K562 (cell line): ENCODE results near the gene GGT6. TPM values are rescaled to one million over a fixed set of nuclear protein-coding genes. Genes with fewer than 3 reads are reported as not detected.

Experiments
- ATAC-seq: fragments of 200-7000 bp; cut with Tn5 transposase; 3 replicates; pipeline ENCODE4 v1.9.1; 2020; ENCODE audit warnings: moderate library complexity
- BruUV-seq: library from RNA; stranded (reverse); fragments of 400-500 nt; replicated peaks from 2 replicates; lab custom pipeline; 2021; lab: Mats Ljungman, UMichigan
- CTCF ChIA-PET: fragments of 300-600 bp; formaldehyde crosslinking; extraction: SDS; loops from one replicate; lab custom pipeline; 2021; ENCODE audit warnings: low intra/inter-chr PET ratio; lab: Yijun Ruan, JAX
- POLR2A ChIA-PET: fragments of 300-600, 350-650 bp; sonication (Branson Sonifier 250); formaldehyde crosslinking; extraction: SDS; loops from one replicate; lab custom pipeline; 2021; ENCODE audit warnings: antibody characterized with exemption, inconsistent platforms; lab: Yijun Ruan, JAX
- DNase-seq, 4 experiments: peaks; one replicate each; pipeline versions ENCODE4 v3.0.0 to v3.0.0-alpha.2; 2011 to 2018; ENCODE audit warnings: low spot score in 3 of 4, mixed read lengths in 3 of 4; ENCODE audit errors: extremely low read depth in 1 of 4
- FAIRE-seq: peaks from 2 replicates; lab custom pipeline; 2011; peaks lifted over from hg19 to GRCh38; lab: Jason Lieb, UNC
- H2AFZ ChIP-seq: 2 replicates; pipeline ENCODE4 v1.6.0; 2011; ENCODE audit warnings: low read depth, low read length, control low read depth, inconsistent platforms
- H3K27ac ChIP-seq: fragments of 200-600 bp; 3 replicates; pipeline ENCODE4 v1.8.0; 2011; ENCODE audit warnings: low read depth, mild to moderate bottlenecking, control low read depth, inconsistent platforms, low read length, moderate library complexity, mixed read lengths; ENCODE audit errors: extremely low read depth
- H3K27me3 ChIP-seq, 2 experiments: fragments of 300-600 bp in 1 of 2; 2 replicates in 1 of 2; 3 replicates in 1 of 2; pipeline versions ENCODE4 v1.6.0 to v1.8.0; 2011; ENCODE audit warnings: inconsistent platforms in 2 of 2, low read length in 2 of 2, mild to moderate bottlenecking in 1 of 2, mixed read lengths in 1 of 2, moderate library complexity in 1 of 2; ENCODE audit not compliant: control insufficient read depth in 2 of 2, insufficient read depth in 2 of 2
- H3K36me3 ChIP-seq: fragments of 300-600 bp; 3 replicates; pipeline ENCODE4 v1.8.0; 2011; ENCODE audit warnings: mild to moderate bottlenecking, low read length, inconsistent platforms; ENCODE audit not compliant: control insufficient read depth, insufficient read depth
- H3K4me1 ChIP-seq, 2 experiments: fragments of 200-600 bp in 1 of 2; replicated peaks in 1 of 2; 2 replicates in 1 of 2; 3 replicates in 1 of 2; pipeline versions ENCODE4 v1.5.1 to v1.8.0; 2011; ENCODE audit warnings: inconsistent platforms in 2 of 2, low read length in 2 of 2, mild to moderate bottlenecking in 1 of 2, mixed read lengths in 1 of 2, moderate library complexity in 1 of 2; ENCODE audit not compliant: control insufficient read depth in 2 of 2, insufficient read depth in 2 of 2
- H3K4me2 ChIP-seq: 2 replicates; pipeline ENCODE4 v1.6.1; 2011; ENCODE audit warnings: low read length, control low read depth, inconsistent platforms, mixed read lengths; ENCODE audit not compliant: insufficient read depth
- H3K4me3 ChIP-seq: fragments of 200-600 bp; sonication (generic), shearing (Covaris generic); 2 replicates; pipeline ENCODE4 v1.5.1; 2016; ENCODE audit warnings: control low read depth, inconsistent platforms
- H3K79me2 ChIP-seq: fragments of 200-600 bp; 3 replicates; pipeline ENCODE4 v1.8.0; 2011; ENCODE audit warnings: low read length, inconsistent platforms; ENCODE audit not compliant: control insufficient read depth, insufficient read depth
- H3K9ac ChIP-seq, 2 experiments: 2 replicates each; pipeline versions ENCODE4 v1.6.0 to v1.6.1; 2011; ENCODE audit warnings: low read depth in 2 of 2, low read length in 2 of 2, control low read depth in 1 of 2, inconsistent platforms in 1 of 2, mild to moderate bottlenecking in 1 of 2, mixed read lengths in 1 of 2; ENCODE audit not compliant: insufficient read depth in 1 of 2
- H3K9me1 ChIP-seq: one replicate; pipeline ENCODE4 v1.6.0; 2011; ENCODE audit warnings: inconsistent platforms, mild to moderate bottlenecking, low read length, moderate library complexity; ENCODE audit not compliant: control insufficient read depth, insufficient read depth
- H3K9me3 ChIP-seq: replicated peaks from 2 replicates; pipeline ENCODE4 v1.5.1; 2011; ENCODE audit warnings: low read depth, low read length, inconsistent platforms; ENCODE audit not compliant: control insufficient read depth, insufficient read depth
- H4K20me1 ChIP-seq: replicated peaks from 2 replicates; pipeline ENCODE4 v1.6.1; 2011; ENCODE audit warnings: low read length, inconsistent platforms, mixed read lengths; ENCODE audit not compliant: control insufficient read depth, insufficient read depth
- ARNT ChIP-seq, 2 experiments: fragments of 450-650 bp; IDR thresholded peaks; 2 replicates each; pipeline ENCODE4 v1.6.1; 2016; ENCODE audit warnings: mild to moderate bottlenecking in 1 of 2
- FOXK1 ChIP-seq: sonication (generic); formaldehyde crosslinking; IDR thresholded peaks from 2 replicates; pipeline ENCODE4 v1.8.0; 2022; ENCODE audit warnings: missing genetic modification reagents, mild to moderate bottlenecking, borderline replicate concordance
- GTF2F1 ChIP-seq: IDR thresholded peaks from 2 replicates; pipeline ENCODE4 v1.6.1; 2011; ENCODE audit warnings: low read depth, low read length, improper control_type of control experiment
- HDAC2 ChIP-seq: fragments of 450-650 bp; IDR thresholded peaks from 2 replicates; pipeline ENCODE4 v1.6.1; 2016; ENCODE audit warnings: mild to moderate bottlenecking
- KAT7 ChIP-seq: sonication (generic); formaldehyde crosslinking; IDR thresholded peaks from 2 replicates; pipeline ENCODE4 v1.8.0; 2022; ENCODE audit warnings: missing genetic modification reagents, mild to moderate bottlenecking, borderline replicate concordance
- KDM1A ChIP-seq, 2 experiments: fragments of 450-650 bp; IDR thresholded peaks; 2 replicates each; pipeline ENCODE4 v1.6.1; 2016; ENCODE audit warnings: mild to moderate bottlenecking in 2 of 2
- KLF1 ChIP-seq: fragments of 450-650 bp; IDR thresholded peaks from 2 replicates; pipeline ENCODE4 v1.6.1; 2016; ENCODE audit warnings: missing genetic modification characterization, missing compliant biosample characterization
- MTA2 ChIP-seq: fragments of 450-650 bp; IDR thresholded peaks from 2 replicates; pipeline ENCODE4 v1.6.1; 2016; ENCODE audit warnings: low read depth
- NFE2 ChIP-seq: IDR thresholded peaks from 2 replicates; pipeline ENCODE4 v1.6.1; 2014; ENCODE audit warnings: antibody characterized with exemption, low read depth
- PHF21A ChIP-seq: fragments of 450-650 bp; IDR thresholded peaks from 2 replicates; pipeline ENCODE4 v1.6.1; 2017; ENCODE audit warnings: low read depth, borderline replicate concordance
- SMARCA5 ChIP-seq: fragments of 450-650 bp; IDR thresholded peaks from 2 replicates; pipeline ENCODE4 v1.6.1; 2016
- YBX1 ChIP-seq: fragments of 450-650 bp; IDR thresholded peaks from 2 replicates; pipeline ENCODE4 v1.7.1; 2016; ENCODE audit warnings: mild to moderate bottlenecking
- ZNF12 ChIP-seq: sonication (generic); formaldehyde crosslinking; IDR thresholded peaks from 2 replicates; pipeline ENCODE4 v1.4.0; 2020; ENCODE audit warnings: mild to moderate bottlenecking, missing genetic modification reagents
- ZNF507 ChIP-seq: conservative IDR thresholded peaks from 2 replicates; pipeline ENCODE4 v1.6.1; 2017; ENCODE audit warnings: missing genetic modification characterization, missing compliant biosample characterization
- WGBS: fragments of 100-300 bp; shearing (Covaris generic); methylation state at CpG from one replicate; pipeline ENCODE4 v1.1.6; 2016; ENCODE audit warnings: low coverage, mixed read lengths; ENCODE audit not compliant: insufficient coverage; ENCODE audit errors: missing lambda C conversion rate; 5-methylcytosine and 5-hydroxymethylcytosine counted together
- in situ Hi-C: fragments of 300-500 bp; cut with MboI; formaldehyde crosslinking; loops from 4 replicates; pipeline ENCODE4 v1.15.0; 2018; ENCODE audit warnings: inconsistent platforms, mixed read lengths
- intact Hi-C: fragments of 100-400 bp; cut with micrococcal nuclease; formaldehyde crosslinking; loops from 2 replicates; pipeline ENCODE4 v1.14.2; 2022
- polyA plus RNA-seq, 8 experiments: library from polyadenylated mRNA; depleted of rRNA in 4 of 8; stranded (reverse) in 5 of 8; unstranded in 3 of 8; fragments of >200 nt; fragmentation: Nextera tagmentation in 2 of 8; fragmentation: Illumina TruSeq in 1 of 8; extraction: Ambion mirVana in 2 of 8; extraction: Trizol in 1 of 8; gene quantifications; 2 replicates each; pipeline versions ENCODE4 v1.2.1 to v1.2.3, GENCODE V29; 2011 to 2014; ENCODE audit warnings: inconsistent platforms in 1 of 8, missing spikeins in 1 of 8
- total RNA-seq, 7 experiments: library from RNA; depleted of rRNA in 6 of 7; stranded (reverse); fragments of >200 nt in 6 of 7; fragmentation: Illumina TruSeq in 2 of 7; extraction: Trizol in 2 of 7; gene quantifications; 2 replicates each; pipeline versions ENCODE4 v1.2.1 to v1.2.3, GENCODE V29; 2011 to 2021; ENCODE audit warnings: low replicate concordance in 1 of 7
- TF ChIP-seq, protein P1 (sequence below): sonication (generic); formaldehyde crosslinking; IDR thresholded peaks from 2 replicates; pipeline ENCODE4 v1.5.0; 2020; ENCODE audit warnings: missing genetic modification reagents

Gene GGT6
- total and polyA plus RNA-seq, 9 of the 15 experiments (the other 6 are each of a cell fraction or from before 2014, with no cell fraction given): 0.09 TPM; not detected in 8

GRCh38 chr17:4531988-4532736 lies 28.2 kb downstream of the GGT6 start (continued):
- TF ChIP-seq KDM1A (IDR thresholded peaks at IDR 0.05) (no peak), YBX1 (no peak), GTF2F1 (no peak)
- TF ChIP-seq, protein P1, sequence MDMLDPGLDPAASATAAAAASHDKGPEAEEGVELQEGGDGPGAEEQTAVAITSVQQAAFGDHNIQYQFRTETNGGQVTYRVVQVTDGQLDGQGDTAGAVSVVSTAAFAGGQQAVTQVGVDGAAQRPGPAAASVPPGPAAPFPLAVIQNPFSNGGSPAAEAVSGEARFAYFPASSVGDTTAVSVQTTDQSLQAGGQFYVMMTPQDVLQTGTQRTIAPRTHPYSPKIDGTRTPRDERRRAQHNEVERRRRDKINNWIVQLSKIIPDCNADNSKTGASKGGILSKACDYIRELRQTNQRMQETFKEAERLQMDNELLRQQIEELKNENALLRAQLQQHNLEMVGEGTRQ (CRISPR knock-in tag): no peak
- TF ChIP-seq, all 486 proteins: peak for 0

- 28% methylated on average over 22 of the region's 30 CpGs for WGBS
- H3K4me2 ChIP-seq: no peak overlapping the region
- no peak overlapping the region for H3K27ac ChIP-seq
- DNase-seq (no peak), FAIRE-seq (no peak), ATAC-seq (no peak)
- H3K27me3 ChIP-seq: peaks cover 0 to 22% of the 10 kb centered on the region in 2 experiments; a peak in 4 of 5 replicates
- H3K79me2 ChIP-seq: no peaks in the 10 kb centered on the region
- intact Hi-C loops: no loop called here
- BruUV-seq: no TSS peak
- H3K36me3 ChIP-seq: no peaks in the 10 kb centered on the region
- H3K9me1 ChIP-seq: no peaks in the 10 kb centered on the region
- H3K9ac ChIP-seq: no peak overlapping the region; a peak in 1 of 4 replicates
- peaks cover 0 to 36% of the 10 kb centered on the region in 2 experiments; a peak in 3 of 5 replicates for H3K4me1 ChIP-seq
- H2AFZ ChIP-seq: no peak overlapping the region
- peaks cover 7% of the 10 kb centered on the region; the same call in 1 of the 2 replicates for H4K20me1 ChIP-seq
- in situ Hi-C loops: no loop called here
- POLR2A ChIA-PET: no interaction called here
- CTCF ChIA-PET: no interaction called here
- no peak overlapping the region for H3K4me3 ChIP-seq
- TF ChIP-seq ARNT (IDR thresholded peaks at IDR 0.05) (no peak), SMARCA5 (no peak), NFE2 (no peak), KLF1 (tag) (no peak), HDAC2 (no peak), PHF21A (0 out of 2 replicates have a peak, but pooled peaks have one; percentile 52), MTA2 (no peak), FOXK1 (no peak), ZNF12 (CRISPR knock-in tag) (no peak), KDM1A (IDR thresholded peaks at IDR 0.05) (0 out of 4 replicates have a peak, but pooled peaks of 1 of the 2 experiments have one; percentile 8), ZNF507 (no peak), KAT7 (no peak)
- H3K9me3 ChIP-seq: no peaks in the 10 kb centered on the region
Observed at GRCh38 chr17:4530799-4531730, 29.3 kb downstream of the GGT6 start.
